Right kidney (tissue), 1 donor: ENCODE measurements around the gene ITGA7.

ENCODE experiments used
- DNase-seq: peaks from one replicate; pipeline ENCODE4 v3.0.0-alpha.2; 2016

ITGA7 gene

GRCh38 chr12:55644591-55644990 is 63.1 kb downstream of the ITGA7 start:
- DNase-seq = no peak

- no peak for DNase-seq
Observed at GRCh38 chr12:55642669-55643068, 65.0 kb downstream of the ITGA7 start.

- DNase-seq = no peak
Observed at GRCh38 chr12:55642267-55642666, 65.4 kb downstream of the ITGA7 start.

- no peak for DNase-seq
Observed at GRCh38 chr12:55641595-55641994, 66.1 kb downstream of the ITGA7 start.

GRCh38 chr12:55637467-55637866 is 70.2 kb downstream of the ITGA7 start:
- no peak for DNase-seq

- no peak for DNase-seq
Observed at GRCh38 chr12:55636853-55637252, 70.9 kb downstream of the ITGA7 start, which contains the start of gene OR10P1. Gene OR10P1 (plus strand): TSS chr12:55636892. CDS start chr12:55636892, 0 bp downstream.

GRCh38 chr12:55636116-55636655 is 71.5 kb downstream of the ITGA7 start:
- DNase-seq = no peak
